Coronary artery (tissue), 2 donors: ENCODE measurements around the gene SAAL1.

Source experiments
- DNase-seq: peaks from one replicate; pipeline ENCODE4 v3.0.0-alpha.2; 2017; ENCODE audit warnings: low spot score
- H3K27ac ChIP-seq, 2 donors: fragments of 200-600 bp; sonication (generic); one replicate each; pipeline ENCODE4 v1.5.1; 2016 to 2019
- H3K4me3 ChIP-seq: fragments of 200-600 bp; sonication (generic); 2 replicates; pipeline ENCODE4 v1.5.1; 2016; ENCODE audit warnings: mild to moderate bottlenecking, moderate library complexity
- TF ChIP-seq, protein P1 (sequence below): fragments of 200-600 bp; sonication (generic); IDR thresholded peaks from one replicate; pipeline ENCODE4 v1.5.1; 2019; ENCODE audit warnings: antibody characterized with exemption

Gene SAAL1

DNA sequence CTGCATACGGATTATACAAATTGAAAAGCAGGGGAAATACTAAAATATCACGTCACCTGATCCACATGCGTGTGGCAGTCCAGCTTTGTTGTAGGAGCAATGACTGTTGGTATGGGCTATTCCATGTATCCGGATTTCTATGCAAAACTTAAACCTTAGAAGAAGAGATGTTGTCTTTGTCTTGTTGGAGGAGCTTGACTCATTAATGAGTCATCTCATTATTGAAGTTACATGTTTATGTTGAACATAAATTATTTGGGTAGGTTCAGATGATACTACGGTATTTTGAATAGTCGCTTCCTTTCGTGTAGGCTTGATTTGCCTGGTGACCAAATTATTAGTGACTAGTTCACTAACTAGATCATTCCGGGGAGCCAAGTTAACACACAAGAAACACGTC lies 806 bp upstream of the SAAL1 start:
- Histone ChIP-seq H3K4me3 (peak overlapping the region; percentile 95), H3K27ac (no peak overlapping the region)
- TF ChIP-seq, protein P1, sequence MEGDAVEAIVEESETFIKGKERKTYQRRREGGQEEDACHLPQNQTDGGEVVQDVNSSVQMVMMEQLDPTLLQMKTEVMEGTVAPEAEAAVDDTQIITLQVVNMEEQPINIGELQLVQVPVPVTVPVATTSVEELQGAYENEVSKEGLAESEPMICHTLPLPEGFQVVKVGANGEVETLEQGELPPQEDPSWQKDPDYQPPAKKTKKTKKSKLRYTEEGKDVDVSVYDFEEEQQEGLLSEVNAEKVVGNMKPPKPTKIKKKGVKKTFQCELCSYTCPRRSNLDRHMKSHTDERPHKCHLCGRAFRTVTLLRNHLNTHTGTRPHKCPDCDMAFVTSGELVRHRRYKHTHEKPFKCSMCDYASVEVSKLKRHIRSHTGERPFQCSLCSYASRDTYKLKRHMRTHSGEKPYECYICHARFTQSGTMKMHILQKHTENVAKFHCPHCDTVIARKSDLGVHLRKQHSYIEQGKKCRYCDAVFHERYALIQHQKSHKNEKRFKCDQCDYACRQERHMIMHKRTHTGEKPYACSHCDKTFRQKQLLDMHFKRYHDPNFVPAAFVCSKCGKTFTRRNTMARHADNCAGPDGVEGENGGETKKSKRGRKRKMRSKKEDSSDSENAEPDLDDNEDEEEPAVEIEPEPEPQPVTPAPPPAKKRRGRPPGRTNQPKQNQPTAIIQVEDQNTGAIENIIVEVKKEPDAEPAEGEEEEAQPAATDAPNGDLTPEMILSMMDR, result no peak
- DNase-seq, result no peak

DNA sequence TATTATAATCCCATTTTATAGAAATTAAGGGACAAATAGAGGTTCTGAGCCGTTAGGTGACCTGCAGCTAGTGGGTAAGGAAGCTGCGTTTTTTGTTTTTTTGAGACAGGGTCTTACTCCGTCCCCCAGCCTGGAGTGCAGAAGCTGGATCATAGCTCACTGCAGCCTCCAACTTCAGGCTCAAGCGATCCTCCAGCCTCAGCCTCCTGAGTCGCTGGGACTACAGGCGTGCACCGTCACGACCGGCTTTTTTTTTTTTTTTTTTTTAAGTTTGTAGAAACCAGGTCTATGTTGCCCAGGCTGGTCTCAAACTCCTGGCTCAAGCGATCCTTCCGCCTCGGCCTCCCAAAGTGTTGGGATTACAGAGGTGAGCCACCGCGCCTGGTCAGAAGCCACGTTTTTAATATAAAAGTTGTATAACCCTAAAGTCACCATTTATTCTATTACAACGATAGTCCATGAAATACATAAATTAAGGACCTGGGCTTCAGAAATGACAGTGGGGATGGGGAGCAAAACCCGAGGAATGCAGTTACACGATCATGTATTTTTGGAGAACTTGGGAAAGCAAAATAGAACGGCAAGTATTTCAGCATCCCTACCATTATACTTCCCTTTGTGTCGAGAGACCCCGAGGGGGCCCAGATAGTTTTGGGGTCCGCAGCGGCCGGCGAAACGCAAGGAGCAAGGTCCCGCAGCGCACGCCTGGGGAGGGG lies 638 bp downstream of the SAAL1 start:
- TF ChIP-seq, protein P1, result no peak
- no peak for DNase-seq
- Histone ChIP-seq H3K4me3 (peak overlapping the region; percentile 95), H3K27ac (peak overlapping the region; percentile 51 to 68)

DNA sequence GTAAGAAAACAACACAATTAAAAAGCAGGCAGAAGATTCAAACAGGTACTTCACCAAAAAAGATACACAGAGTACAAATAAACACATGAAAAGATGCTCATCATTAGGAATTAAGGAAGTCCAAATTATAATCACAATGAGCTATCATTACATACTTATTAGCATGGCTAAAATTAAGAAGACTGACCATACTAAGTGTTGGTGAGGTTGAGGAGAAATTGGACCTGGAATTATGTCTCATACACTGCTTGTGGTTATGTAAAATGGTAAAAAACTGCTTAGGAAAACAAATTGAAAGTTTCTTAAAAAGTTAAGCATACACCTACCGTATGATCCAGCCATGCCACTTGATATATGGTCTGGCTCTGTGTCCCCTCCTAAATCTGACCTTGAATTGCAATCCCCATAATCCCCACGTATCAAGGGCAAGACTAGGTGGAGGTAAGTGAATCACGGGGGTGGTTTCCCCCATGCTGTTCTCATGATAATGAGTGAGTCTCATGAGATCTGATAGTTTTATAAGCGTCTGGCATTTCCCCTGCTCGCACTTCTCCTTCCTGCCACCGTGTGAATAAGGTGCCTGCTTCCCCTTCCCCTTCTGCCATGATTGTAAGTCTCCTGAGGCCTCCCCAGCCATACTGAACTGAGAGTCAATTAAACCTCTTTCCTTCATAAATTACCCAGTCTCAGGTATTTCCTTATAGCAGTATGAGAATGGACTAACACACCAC lies 4.8 kb downstream of the SAAL1 start:
- no peak overlapping the region for H3K4me3 ChIP-seq
- TF ChIP-seq, protein P1, result no peak
- no peak overlapping the region for H3K27ac ChIP-seq
- DNase-seq, result no peak

DNA sequence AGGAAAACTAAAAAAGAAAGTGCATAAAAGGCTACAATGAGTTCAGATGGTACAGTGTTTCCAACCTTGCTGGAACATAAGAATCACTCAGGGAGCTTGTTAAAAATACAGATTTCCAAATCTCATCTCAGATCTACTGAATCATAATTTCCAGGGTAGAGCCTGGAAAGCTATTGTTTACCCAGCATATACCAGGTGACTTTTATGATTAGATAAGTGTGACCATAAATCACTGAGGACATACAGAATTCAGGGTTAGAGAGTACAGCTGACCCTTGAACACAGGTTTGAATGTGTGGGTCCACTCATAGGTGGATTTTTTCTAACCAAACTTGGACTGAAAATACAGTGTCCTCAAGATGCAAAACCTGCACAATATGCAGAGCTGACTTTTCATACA lies 11.9 kb downstream of the SAAL1 start:
- TF ChIP-seq, protein P1, result no peak
- DNase-seq, result no peak
- Histone ChIP-seq H3K27ac (no peak overlapping the region), H3K4me3 (no peak overlapping the region)

DNA sequence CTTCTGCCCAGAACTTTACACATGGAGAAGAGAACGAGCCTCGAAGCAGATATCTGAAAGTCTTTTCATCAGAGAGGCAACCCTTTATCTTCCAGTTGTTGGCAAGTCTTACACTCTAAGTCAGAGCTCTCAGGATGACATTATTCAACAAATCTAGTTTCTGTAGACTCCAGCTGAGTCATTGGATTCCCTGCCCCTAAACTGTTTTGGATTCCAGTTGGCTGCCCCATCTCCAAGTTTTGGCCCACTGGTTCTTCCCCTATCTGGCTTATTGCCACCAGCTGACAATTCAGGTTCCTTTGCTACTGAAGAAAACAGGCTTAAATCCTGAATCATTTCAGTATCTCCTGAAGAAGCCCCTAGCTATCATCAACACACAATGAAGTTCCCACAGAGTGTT lies 14.2 kb downstream of the SAAL1 start:
- no peak for DNase-seq
- TF ChIP-seq, protein P1, result no peak
- Histone ChIP-seq H3K4me3 (no peak overlapping the region), H3K27ac (no peak overlapping the region)

DNA sequence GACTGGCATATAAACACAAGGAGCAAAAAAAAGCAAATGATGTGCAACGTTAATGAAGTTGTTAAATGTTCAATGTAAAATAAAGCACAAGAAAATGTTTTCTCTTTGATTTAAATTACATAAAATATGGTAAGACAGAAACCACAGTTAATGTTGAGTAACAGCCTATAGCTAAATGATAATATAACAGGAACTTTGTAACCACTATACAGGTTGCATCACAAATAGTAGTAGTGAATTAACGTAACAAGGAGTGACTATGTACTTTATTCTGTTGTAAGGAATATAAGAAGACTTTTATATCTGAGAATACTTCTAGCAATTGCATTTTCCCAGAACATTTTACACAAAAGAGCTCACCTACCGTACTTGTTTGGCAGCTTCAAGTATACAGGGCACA lies 16.9 kb downstream of the SAAL1 start:
- TF ChIP-seq, protein P1, result no peak
- no peak for DNase-seq
- Histone ChIP-seq H3K4me3 (no peak overlapping the region), H3K27ac (no peak overlapping the region)

DNA sequence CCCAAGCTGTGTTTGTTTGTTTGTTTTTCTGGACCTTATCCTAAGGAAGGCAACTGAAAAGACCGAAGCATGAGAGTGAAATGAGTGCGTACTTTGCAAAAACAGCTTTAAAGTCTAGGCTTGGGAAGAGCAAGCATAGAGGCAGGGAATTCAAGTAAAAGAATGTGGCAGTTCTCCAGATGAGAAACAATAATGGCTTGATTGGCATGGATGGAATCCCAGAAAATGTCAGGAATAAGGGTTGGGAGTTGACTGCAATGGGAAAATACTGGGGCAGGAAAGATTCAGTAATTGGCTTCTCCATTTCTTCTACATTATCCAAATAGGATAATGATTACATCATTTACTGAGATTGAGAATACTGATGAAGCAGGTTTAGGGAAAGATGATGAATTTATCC lies 17.5 kb downstream of the SAAL1 start:
- no peak overlapping the region for H3K4me3 ChIP-seq
- TF ChIP-seq, protein P1, result no peak
- H3K27ac ChIP-seq, result no peak overlapping the region
- DNase-seq, result no peak
